ENCODE measurements around the gene ZNF385D. TPM values are rescaled to one million over a fixed set of nuclear protein-coding genes. Genes with fewer than 3 reads are reported as not detected.
"Not testable (repeated sequence)": the region's sequence is repeated elsewhere in the genome, so short reads cannot be mapped to it uniquely, and the experiment has no call there.

The ZNF385D gene
- total RNA-seq, 1 experiment from 2014 or later: not detected

DNA sequence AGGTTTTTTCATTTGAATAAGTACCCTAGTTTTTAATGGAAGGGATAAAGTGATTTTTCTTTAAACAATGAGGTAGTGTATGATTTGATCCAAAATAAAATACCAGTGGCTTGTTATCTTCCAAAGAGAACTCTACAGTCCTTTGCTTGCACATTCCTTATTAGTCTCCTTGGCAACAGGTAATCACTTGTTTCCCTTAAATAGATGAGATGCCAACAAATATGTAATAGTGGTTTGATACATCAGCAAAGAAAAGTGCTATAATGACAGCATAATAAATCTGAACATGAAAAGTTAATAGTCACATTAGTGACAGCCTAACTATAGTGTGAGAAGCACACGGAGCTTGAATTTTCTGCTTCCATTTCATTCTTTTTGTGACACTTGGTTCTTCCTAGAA is 360.2 kb downstream of the ZNF385D start:
- Mint-ChIP-seq H3K4me1 (ENCODE audit: low read depth, unreplicated experiment) (no peaks in the 10 kb centered on the region), H3K27me3 (ENCODE audit: insufficient read depth, unreplicated experiment) (no peaks in the 10 kb centered on the region), H3K9me3 (ENCODE audit: unreplicated experiment) (no peaks in the 10 kb centered on the region), H3K27ac (ENCODE audit: unreplicated experiment) (no peak overlapping the region), H3K4me3 (ENCODE audit: unreplicated experiment) (no peak overlapping the region), H3K36me3 (ENCODE audit: insufficient read depth, unreplicated experiment) (no peaks in the 10 kb centered on the region)
- no peaks in the 10 kb centered on the region for H3K27me3 ChIP-seq (replicated peaks; ENCODE audit: control insufficient read depth, insufficient read depth, low read length)
- DNase-seq: no peak
- BruUV-seq (replicated peaks): no TSS peak
- no peak for TF ChIP-seq CTCF (IDR thresholded peaks at IDR 0.05; ENCODE audit: insufficient read depth in 1 of 2, low read depth in 1 of 2, low read length in 1 of 2, severe bottlenecking in 1 of 2, unreplicated experiment in 1 of 2)
- H3K9me3 ChIP-seq: no peaks in the 10 kb centered on the region
- intact Hi-C loops (cut with micrococcal nuclease; ENCODE audit: unreplicated experiment): no loop called here
- POLR2A ChIA-PET: no interaction called here
- CTCF ChIA-PET: no interaction called here
- no peaks in the 10 kb centered on the region for H3K36me3 ChIP-seq (ENCODE audit: control insufficient read depth, insufficient read depth, low read length)
- 0 out of 2 replicates have a peak, but pooled peaks cover 9% of the 10 kb centered on the region for H3K4me1 ChIP-seq
- no peak overlapping the region for H3K4me3 ChIP-seq (ENCODE audit: low read depth, low read length)

- Mint-ChIP-seq H3K27me3 (ENCODE audit: insufficient read depth, unreplicated experiment) (no peaks in the 10 kb centered on the region), H3K9me3 (ENCODE audit: unreplicated experiment) (no peaks in the 10 kb centered on the region), H3K27ac (ENCODE audit: unreplicated experiment) (no peak overlapping the region), H3K4me1 (ENCODE audit: low read depth, unreplicated experiment) (no peaks in the 10 kb centered on the region), H3K36me3 (ENCODE audit: insufficient read depth, unreplicated experiment) (no peaks in the 10 kb centered on the region), H3K4me3 (ENCODE audit: unreplicated experiment) (no peak overlapping the region)
- Histone ChIP-seq H3K4me1 (0 out of 2 replicates have a peak, but pooled peaks cover 9% of the 10 kb centered on the region), H3K36me3 (ENCODE audit: control insufficient read depth, insufficient read depth, low read length) (no peaks in the 10 kb centered on the region), H3K9me3 (no peaks in the 10 kb centered on the region), H3K27me3 (replicated peaks; ENCODE audit: control insufficient read depth, insufficient read depth, low read length) (no peaks in the 10 kb centered on the region), H3K4me3 (ENCODE audit: low read depth, low read length) (no peak overlapping the region)
- BruUV-seq (replicated peaks): no TSS peak
- ChIA-PET CTCF (no interaction called here), POLR2A (no interaction called here)
- intact Hi-C loops (cut with micrococcal nuclease; ENCODE audit: unreplicated experiment): no loop called here
- TF ChIP-seq CTCF (IDR thresholded peaks at IDR 0.05; ENCODE audit: insufficient read depth in 1 of 2, low read depth in 1 of 2, low read length in 1 of 2, severe bottlenecking in 1 of 2, unreplicated experiment in 1 of 2): no peak
- no peak for DNase-seq
Measured at GRCh38 chr3:21390136-21390535, 360.9 kb downstream of the ZNF385D start.

DNA sequence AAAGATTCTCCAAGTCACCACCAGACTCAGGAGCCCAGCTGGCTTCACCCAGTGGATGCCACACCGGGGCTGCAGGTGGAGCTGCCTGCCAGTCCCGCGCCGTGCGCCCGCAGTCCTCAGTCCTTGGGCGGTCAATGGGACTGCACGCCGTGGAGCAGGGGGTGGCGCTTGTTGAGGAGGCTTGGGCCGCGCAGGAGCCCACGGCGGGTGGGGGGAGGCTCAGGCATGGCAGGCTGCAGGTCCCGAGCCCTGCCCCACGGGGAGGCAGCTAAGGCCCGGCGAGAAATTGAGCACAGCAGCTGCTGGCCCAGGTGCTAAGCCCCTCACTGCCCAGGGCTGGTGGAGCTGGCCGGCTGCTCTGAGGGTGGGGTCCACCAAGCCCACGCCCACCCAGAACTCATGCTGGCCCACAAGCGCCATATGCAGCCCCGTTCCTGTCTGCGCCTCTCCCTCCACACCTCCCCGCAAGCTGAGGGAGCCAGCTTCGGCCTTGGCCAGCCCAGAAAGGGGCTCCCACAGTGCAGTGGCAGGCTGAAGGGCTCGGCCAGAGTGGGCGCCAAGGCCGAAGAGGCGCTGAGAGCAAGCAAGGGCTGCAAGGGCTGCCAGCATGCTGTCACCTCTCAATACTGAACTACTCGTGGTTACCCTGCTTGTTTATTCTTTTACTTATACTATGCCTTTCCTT is 363.7 kb downstream of the ZNF385D start:
- H3K27me3 Mint-ChIP-seq (ENCODE audit: insufficient read depth, unreplicated experiment); H3K9me3 Mint-ChIP-seq (ENCODE audit: unreplicated experiment); H3K36me3 Mint-ChIP-seq (ENCODE audit: insufficient read depth, unreplicated experiment); BruUV-seq (replicated peaks); H3K4me3 Mint-ChIP-seq (ENCODE audit: unreplicated experiment); H3K27ac Mint-ChIP-seq (ENCODE audit: unreplicated experiment); H3K36me3 ChIP-seq (ENCODE audit: control insufficient read depth, insufficient read depth, low read length); intact Hi-C loops (cut with micrococcal nuclease; ENCODE audit: unreplicated experiment); DNase-seq; CTCF ChIA-PET; H3K9me3 ChIP-seq; H3K4me3 ChIP-seq (ENCODE audit: low read depth, low read length); POLR2A ChIA-PET; H3K27me3 ChIP-seq (replicated peaks; ENCODE audit: control insufficient read depth, insufficient read depth, low read length); H3K4me1 Mint-ChIP-seq (ENCODE audit: low read depth, unreplicated experiment); H3K4me1 ChIP-seq: not testable (repeated sequence)

- intact Hi-C loops (cut with micrococcal nuclease; ENCODE audit: unreplicated experiment); POLR2A ChIA-PET: not testable (repeated sequence)
Measured at GRCh38 chr3:21378036-21378435, 373.0 kb downstream of the ZNF385D start.

More at GRCh38 chr3:21378036-21378435, 373.0 kb downstream of the ZNF385D start:
- H3K27ac Mint-ChIP-seq (ENCODE audit: unreplicated experiment); H3K27me3 Mint-ChIP-seq (ENCODE audit: insufficient read depth, unreplicated experiment); H3K4me1 Mint-ChIP-seq (ENCODE audit: low read depth, unreplicated experiment); H3K36me3 Mint-ChIP-seq (ENCODE audit: insufficient read depth, unreplicated experiment); CTCF ChIA-PET; H3K36me3 ChIP-seq (ENCODE audit: control insufficient read depth, insufficient read depth, low read length); DNase-seq; H3K27me3 ChIP-seq (replicated peaks; ENCODE audit: control insufficient read depth, insufficient read depth, low read length); H3K4me3 ChIP-seq (ENCODE audit: low read depth, low read length); H3K4me1 ChIP-seq; H3K9me3 Mint-ChIP-seq (ENCODE audit: unreplicated experiment); H3K4me3 Mint-ChIP-seq (ENCODE audit: unreplicated experiment); BruUV-seq (replicated peaks); H3K9me3 ChIP-seq: not testable (repeated sequence)

All from Caco-2 (cell line).